ENCODE measurements around the gene GRID1. TPM values are rescaled to one million over a fixed set of nuclear protein-coding genes. Genes with fewer than 3 reads are reported as not detected.

GRID1 gene
- total and polyA plus RNA-seq, 9 of the 15 experiments (the other 6 are each of a cell fraction or from before 2014, with no cell fraction given): 0.01 to 7.2 (median 1.2) TPM

DNA sequence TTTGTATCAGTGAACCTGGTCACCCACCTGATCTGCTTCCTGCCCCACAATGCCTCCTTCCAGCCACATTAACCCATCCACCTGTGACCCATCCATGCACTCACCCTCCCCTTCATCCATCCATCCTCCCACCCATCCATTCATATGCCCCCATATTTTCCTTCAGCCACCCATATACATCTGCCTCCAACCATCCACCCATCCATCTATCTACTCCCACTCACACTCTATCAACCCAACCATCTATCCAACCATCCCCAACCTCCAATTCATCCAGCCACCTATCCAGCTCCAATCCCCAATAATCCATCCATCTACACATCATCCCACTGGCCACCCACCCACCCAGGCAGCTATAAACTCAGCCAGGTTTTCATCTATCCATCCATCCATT, 51.0 kb downstream of the GRID1 start (continued):
- TF ChIP-seq, protein P1, sequence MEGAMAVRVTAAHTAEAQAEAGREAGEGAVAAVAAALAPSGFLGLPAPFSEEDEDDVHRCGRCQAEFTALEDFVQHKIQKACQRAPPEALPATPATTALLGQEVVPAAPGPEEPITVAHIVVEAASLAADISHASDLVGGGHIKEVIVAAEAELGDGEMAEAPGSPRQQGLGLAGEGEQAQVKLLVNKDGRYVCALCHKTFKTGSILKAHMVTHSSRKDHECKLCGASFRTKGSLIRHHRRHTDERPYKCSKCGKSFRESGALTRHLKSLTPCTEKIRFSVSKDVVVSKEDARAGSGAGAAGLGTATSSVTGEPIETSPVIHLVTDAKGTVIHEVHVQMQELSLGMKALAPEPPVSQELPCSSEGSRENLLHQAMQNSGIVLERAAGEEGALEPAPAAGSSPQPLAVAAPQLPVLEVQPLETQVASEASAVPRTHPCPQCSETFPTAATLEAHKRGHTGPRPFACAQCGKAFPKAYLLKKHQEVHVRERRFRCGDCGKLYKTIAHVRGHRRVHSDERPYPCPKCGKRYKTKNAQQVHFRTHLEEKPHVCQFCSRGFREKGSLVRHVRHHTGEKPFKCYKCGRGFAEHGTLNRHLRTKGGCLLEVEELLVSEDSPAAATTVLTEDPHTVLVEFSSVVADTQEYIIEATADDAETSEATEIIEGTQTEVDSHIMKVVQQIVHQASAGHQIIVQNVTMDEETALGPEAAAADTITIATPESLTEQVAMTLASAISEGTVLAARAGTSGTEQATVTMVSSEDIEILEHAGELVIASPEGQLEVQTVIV (CRISPR knock-in tag; IDR thresholded peaks at IDR 0.05; ENCODE audit: borderline replicate concordance): no peak
- TF ChIP-seq, protein P2, sequence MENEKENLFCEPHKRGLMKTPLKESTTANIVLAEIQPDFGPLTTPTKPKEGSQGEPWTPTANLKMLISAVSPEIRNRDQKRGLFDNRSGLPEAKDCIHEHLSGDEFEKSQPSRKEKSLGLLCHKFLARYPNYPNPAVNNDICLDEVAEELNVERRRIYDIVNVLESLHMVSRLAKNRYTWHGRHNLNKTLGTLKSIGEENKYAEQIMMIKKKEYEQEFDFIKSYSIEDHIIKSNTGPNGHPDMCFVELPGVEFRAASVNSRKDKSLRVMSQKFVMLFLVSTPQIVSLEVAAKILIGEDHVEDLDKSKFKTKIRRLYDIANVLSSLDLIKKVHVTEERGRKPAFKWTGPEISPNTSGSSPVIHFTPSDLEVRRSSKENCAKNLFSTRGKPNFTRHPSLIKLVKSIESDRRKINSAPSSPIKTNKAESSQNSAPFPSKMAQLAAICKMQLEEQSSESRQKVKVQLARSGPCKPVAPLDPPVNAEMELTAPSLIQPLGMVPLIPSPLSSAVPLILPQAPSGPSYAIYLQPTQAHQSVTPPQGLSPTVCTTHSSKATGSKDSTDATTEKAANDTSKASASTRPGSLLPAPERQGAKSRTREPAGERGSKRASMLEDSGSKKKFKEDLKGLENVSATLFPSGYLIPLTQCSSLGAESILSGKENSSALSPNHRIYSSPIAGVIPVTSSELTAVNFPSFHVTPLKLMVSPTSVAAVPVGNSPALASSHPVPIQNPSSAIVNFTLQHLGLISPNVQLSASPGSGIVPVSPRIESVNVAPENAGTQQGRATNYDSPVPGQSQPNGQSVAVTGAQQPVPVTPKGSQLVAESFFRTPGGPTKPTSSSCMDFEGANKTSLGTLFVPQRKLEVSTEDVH (IDR thresholded peaks at IDR 0.05; ENCODE audit: low read depth, partially characterized antibody): no peak
- no peak for TF ChIP-seq EGR1 (conservative IDR thresholded peaks at IDR 0.05)
